Activated CD4-positive, alpha-beta T cell treated with anti-CD3 and anti-CD28 coated beads, Interleukin-2, amount 50 U/mL, for 1 hour (primary cell): ENCODE measurements around the gene COMMD3.
"Not testable (repeated sequence)": the region's sequence is repeated elsewhere in the genome, so short reads cannot be mapped to it uniquely, and the experiment has no call there.

Experiments
- DNase-seq: peaks from one replicate; pipeline ENCODE4 v3.0.0-alpha.2; 2020

Gene COMMD3

DNA sequence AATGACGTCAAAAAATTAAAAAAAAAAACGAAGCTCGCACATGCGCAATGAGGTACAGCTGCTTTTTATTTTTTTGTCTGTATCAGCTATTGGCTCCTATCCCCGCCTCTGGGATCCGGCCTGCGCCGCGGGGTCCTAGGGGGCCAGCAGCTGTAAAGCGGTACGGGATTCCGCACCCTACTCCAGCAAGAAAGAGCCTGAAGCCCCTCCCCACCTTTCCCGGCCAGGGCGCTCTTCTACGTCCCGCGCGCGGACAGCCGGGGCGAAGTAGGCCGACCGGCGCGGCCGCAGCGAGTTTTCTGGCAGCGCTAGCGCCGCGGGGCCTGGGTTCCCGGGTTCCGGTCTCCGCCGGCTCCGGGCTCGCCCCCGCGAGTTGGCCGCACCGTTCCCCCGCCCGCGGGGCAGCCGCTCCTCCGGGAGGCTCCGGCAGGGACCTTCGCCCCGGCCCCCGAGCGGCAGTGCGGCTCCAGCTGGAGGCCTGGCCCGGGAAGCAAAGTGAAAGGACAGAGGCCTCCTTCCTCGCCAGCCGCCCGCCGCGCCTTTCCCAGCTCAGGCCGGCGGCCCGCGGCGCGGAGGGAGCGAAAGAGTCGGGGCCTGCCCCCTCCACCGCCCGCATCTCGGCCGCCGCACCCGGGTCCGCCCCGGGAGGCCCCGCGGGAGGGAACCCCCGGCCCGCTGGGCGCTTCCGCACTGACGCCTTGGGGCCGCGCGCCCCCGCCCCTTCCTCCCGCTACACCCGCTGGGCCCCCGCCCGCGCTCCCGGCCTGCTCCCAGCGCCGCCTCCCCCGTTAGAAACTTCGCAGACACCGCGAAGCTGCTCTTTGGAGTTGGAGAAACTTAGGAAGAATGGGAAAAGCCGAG, 24.4 kb downstream of the COMMD3 start:
- DNase-seq = peak; percentile 44

- no peak for DNase-seq
These were observed 25.2 kb downstream of the COMMD3 start for GRCh38 chr10:22341190-22341925.

GRCh38 chr10:22341926-22342196, 25.7 kb downstream of the COMMD3 start:
- DNase-seq = no peak

- DNase-seq = no peak
These were observed 26.2 kb downstream of the COMMD3 start for GRCh38 chr10:22342421-22342820.

GRCh38 chr10:22343731-22344130, 27.5 kb downstream of the COMMD3 start:
- no peak for DNase-seq

DNA sequence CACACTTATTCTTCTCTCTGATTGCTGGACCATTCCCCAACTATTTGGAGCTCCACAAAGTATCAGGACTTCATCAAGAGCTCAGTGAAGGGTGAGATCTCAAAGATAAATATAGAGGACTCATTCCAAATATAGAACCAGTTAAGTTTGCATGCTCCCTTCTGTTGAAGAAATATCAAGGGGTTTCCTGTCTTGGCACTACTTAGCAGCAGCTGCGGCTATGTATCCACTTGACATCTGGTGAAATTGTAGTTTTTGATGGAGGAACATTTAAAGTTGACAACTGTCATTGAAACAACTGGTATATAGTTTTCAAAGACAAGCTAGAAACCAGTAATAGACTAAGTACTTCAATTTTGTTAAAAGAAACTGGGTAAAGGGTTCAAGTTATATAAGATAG, 28.1 kb downstream of the COMMD3 start:
- no peak for DNase-seq

- no peak for DNase-seq
These were observed 28.7 kb downstream of the COMMD3 start for GRCh38 chr10:22344781-22345300.

- DNase-seq = no peak
These were observed 29.3 kb downstream of the COMMD3 start, which contains the start of gene SPAG6 for GRCh38 chr10:22345301-22346095. Gene SPAG6 (plus strand): TSS chr10:22345496. CDS start chr10:22345612, 116 bp downstream.

DNA sequence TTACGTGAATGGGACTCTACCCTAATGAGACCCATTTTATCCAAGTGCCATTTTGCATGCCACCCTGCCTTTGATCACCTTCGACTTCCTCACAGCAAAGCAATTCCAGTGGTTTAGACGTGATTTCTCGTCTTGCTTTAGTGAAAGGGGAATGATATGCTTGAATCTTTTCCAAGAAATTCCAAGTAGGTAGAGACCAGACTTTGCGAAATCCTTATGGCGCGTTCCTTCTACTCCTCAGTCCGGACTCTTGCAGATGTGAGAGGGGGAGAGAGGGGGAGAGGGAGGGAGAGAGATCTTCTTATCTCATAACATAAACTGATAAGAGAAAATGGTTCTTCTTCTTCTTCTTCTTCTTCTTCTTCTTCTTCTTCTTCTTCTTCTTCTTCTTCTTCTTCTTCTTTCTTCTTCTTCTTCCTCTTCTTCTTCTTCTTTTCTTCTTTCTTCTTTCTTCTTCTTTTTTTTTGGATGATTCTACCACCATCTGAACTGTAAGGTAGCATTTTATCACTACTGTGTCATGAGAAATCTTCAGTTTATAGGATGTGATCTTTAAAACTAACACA, 30.0 kb downstream of the COMMD3 start:
- no peak for DNase-seq

GRCh38 chr10:22349755-22350154, 33.6 kb downstream of the COMMD3 start:
- DNase-seq = no peak

GRCh38 chr10:22351131-22351703, 35.0 kb downstream of the COMMD3 start:
- no peak for DNase-seq

DNA sequence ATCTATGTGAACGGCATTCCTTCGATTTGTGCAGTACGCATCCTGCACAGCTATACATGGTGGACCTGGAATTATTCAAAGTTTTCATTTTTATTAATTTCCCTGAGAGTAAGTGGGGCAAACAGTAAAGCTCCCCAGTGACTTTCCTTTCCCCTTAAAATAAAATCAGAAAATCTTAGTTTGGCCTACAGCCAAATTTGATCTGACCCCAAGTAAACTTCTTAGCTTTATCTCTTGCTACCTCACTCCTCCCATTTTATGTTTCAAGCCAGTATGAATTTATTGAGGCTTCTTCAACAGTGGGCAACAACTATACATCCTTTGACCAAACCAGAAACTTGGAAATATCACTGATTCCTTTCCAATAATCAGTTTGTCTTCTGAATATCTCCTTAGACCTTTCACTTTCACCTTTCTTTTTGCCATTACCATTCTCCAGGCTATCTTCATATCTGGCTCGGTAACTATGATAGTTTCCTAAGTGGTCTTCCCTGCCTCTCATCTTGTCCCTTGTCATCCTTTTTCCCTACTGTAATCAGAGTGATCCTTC, 40.2 kb downstream of the COMMD3 start:
- no peak for DNase-seq

- DNase-seq = not testable (repeated sequence)
These were observed 41.6 kb downstream of the COMMD3 start for GRCh38 chr10:22357770-22358169.

- DNase-seq = no peak
These were observed 47.1 kb downstream of the COMMD3 start for GRCh38 chr10:22363305-22363704.

GRCh38 chr10:22364407-22365140, 48.4 kb downstream of the COMMD3 start:
- no peak for DNase-seq

- DNase-seq = no peak
These were observed 49.0 kb downstream of the COMMD3 start for GRCh38 chr10:22365233-22365632.

- no peak for DNase-seq
These were observed 49.7 kb downstream of the COMMD3 start for GRCh38 chr10:22365644-22366434.

DNA sequence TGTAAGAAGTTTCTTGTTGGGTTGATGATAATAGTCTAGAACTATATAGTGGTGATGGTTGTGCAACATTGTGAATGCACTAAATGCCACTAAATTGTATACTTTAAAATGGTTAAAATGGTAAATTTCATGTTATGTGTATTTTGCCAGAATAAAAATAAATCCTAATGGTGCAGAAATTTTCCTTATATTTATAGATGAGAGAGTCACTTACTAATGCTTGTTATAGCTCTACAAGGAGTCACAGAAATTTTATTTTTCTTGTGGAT, 50.2 kb downstream of the COMMD3 start:
- no peak for DNase-seq

DNA sequence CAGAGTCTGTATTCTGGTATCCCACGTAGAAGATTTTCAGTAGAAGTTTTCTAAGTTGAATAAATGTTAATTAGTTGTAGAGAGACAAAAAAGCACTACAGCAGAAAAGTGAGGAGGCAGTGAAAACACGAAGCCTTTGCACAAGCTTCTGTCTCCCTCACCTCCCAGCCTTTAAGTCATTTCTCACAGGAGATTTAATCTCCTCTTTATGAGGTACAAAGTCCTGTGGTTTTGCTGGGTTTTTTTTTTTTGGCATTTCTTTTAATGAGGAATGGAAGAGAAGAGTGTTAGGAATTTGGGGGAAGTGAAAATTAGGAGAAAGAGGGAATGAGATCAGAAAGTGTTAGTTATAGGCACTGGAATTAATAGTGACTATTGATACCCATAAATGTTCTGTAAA, 50.6 kb downstream of the COMMD3 start:
- DNase-seq = no peak

DNA sequence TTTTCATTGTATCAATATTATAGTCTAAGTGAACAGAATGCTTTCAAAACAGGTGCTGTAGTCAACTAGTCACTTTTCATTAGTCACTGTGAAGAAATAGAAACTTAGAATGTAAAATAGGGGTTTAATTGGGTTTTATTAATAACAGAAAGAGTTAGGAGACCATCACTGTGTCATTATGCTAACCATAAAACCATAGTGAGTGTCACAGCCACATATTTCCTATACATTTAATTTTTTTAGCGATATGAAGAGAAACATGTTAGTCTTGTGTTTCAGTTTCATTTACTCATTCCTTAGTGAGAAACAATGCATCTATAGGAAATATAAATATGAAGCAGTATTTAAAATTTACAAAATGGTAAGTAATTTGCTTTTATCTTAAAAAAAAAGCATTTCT, 51.3 kb downstream of the COMMD3 start:
- no peak for DNase-seq

GRCh38 chr10:22368402-22368801, 52.2 kb downstream of the COMMD3 start:
- DNase-seq = no peak
